Natural killer cell (primary cell): ENCODE data around the gene COL20A1. TPM values are rescaled to one million over a fixed set of nuclear protein-coding genes. Genes with fewer than 3 reads are reported as not detected.
"Not testable (repeated sequence)": the region's sequence is repeated elsewhere in the genome, so short reads cannot be mapped to it uniquely, and the experiment has no call there.

Source experiments
- ATAC-seq, 3 donors: fragments of 150-1000 bp in 2 of 3; fragments of 200-7000 bp in 1 of 3; cut with Tn5 transposase; 1 replicate in 1 of 3; 2 replicates in 2 of 3; pipeline ENCODE4 v1.10.0; 2021; ENCODE audit warnings: mild to moderate bottlenecking in 2 of 3, moderate library complexity in 2 of 3
- DNase-seq, 2 donors: peaks; one replicate each; pipeline versions ENCODE4 v3.0.0 to v3.0.0-alpha.2; 2013 to 2021; ENCODE audit warnings: mixed read lengths in 1 of 2
- H3K27ac ChIP-seq: one replicate; pipeline ENCODE4 v1.5.1; 2013; ENCODE audit warnings: mild to moderate bottlenecking, low read length
- H3K27me3 ChIP-seq: one replicate; pipeline ENCODE4 v1.6.1; 2013; ENCODE audit warnings: low read length; ENCODE audit not compliant: control insufficient read depth, insufficient read depth
- H3K36me3 ChIP-seq: one replicate; pipeline ENCODE4 v1.6.1; 2013; ENCODE audit warnings: low read length; ENCODE audit not compliant: control insufficient read depth, insufficient read depth
- H3K4me1 ChIP-seq: one replicate; pipeline ENCODE4 v1.6.1; 2013; ENCODE audit warnings: low read length; ENCODE audit not compliant: control insufficient read depth, insufficient read depth
- H3K4me3 ChIP-seq: one replicate; pipeline ENCODE4 v1.5.1; 2013; ENCODE audit warnings: low read length
- H3K9me3 ChIP-seq: one replicate; pipeline ENCODE4 v1.6.1; 2013; ENCODE audit warnings: low read length; ENCODE audit not compliant: control insufficient read depth, insufficient read depth
- H3K27ac Mint-ChIP-seq, 2 donors: one replicate each; pipeline ENCODE4 v1.8.0; 2022; ENCODE audit warnings: mild to moderate bottlenecking in 2 of 2, mixed read lengths in 2 of 2, moderate library complexity in 1 of 2
- H3K27me3 Mint-ChIP-seq, 2 donors: one replicate each; pipeline ENCODE4 v1.8.0; 2022; ENCODE audit warnings: low read depth in 2 of 2, mixed read lengths in 2 of 2
- H3K36me3 Mint-ChIP-seq: one replicate; pipeline ENCODE4 v1.8.0; 2022; ENCODE audit warnings: mixed read lengths
- H3K4me1 Mint-ChIP-seq, 2 donors: one replicate each; pipeline ENCODE4 v1.8.0; 2022; ENCODE audit warnings: mixed read lengths in 2 of 2
- H3K4me3 Mint-ChIP-seq: one replicate; pipeline ENCODE4 v1.8.0; 2022; ENCODE audit warnings: mild to moderate bottlenecking, moderate library complexity, mixed read lengths
- H3K9me3 Mint-ChIP-seq, 2 donors: one replicate each; pipeline ENCODE4 v1.8.0; 2022; ENCODE audit warnings: mixed read lengths in 2 of 2
- CTCF ChIP-seq: fragments of 200-600 bp; IDR thresholded peaks from one replicate; pipeline ENCODE4 v1.8.0; 2022; ENCODE audit warnings: antibody characterized with exemption
- WGBS: methylation state at CpG from one replicate; pipeline ENCODE4 v1.1.7; 2013; ENCODE audit warnings: missing lambda C conversion rate; ENCODE audit not compliant: insufficient coverage; 5-methylcytosine and 5-hydroxymethylcytosine counted together
- intact Hi-C: fragments of 100-400 bp; cut with micrococcal nuclease; formaldehyde crosslinking; loops from one replicate; pipeline ENCODE4 v1.14.2; 2022
- total RNA-seq, 4 donors: library from RNA; stranded (reverse); fragments of 120-200 nt in 1 of 4; gene quantifications; one replicate each; pipeline versions ENCODE4 v1.2.3 to v1.2.4, GENCODE V29; 2013 to 2022

The COL20A1 gene
- total RNA-seq, 3 donors from 2014 or later (not counting 1 experiment from before 2014, with no cell fraction given), result 0.12 to 0.33 TPM; not detected in 1

- Histone ChIP-seq H3K27me3 (peaks cover 4% of the 10 kb centered on the region), H3K36me3 (no peaks in the 10 kb centered on the region), H3K4me3 (no peak overlapping the region), H3K27ac (no peak overlapping the region), H3K9me3 (no peaks in the 10 kb centered on the region), H3K4me1 (no peaks in the 10 kb centered on the region)
- H3K4me3 Mint-ChIP-seq, result no peak overlapping the region
- peaks cover 7 to 8% of the 10 kb centered on the region in 2 donors for H3K27me3 Mint-ChIP-seq
- H3K27ac Mint-ChIP-seq, result no peak overlapping the region
- H3K4me1 Mint-ChIP-seq, result no peaks in the 10 kb centered on the region
- ATAC-seq, result no peak
- WGBS, result 70% methylated on average over 12 of the region's 12 CpGs
- intact Hi-C loops, result no loop called here
- no peak for TF ChIP-seq CTCF
- H3K36me3 Mint-ChIP-seq, result no peaks in the 10 kb centered on the region
- no peak for DNase-seq
- H3K9me3 Mint-ChIP-seq, result no peaks in the 10 kb centered on the region
These were observed 85.6 kb downstream of the COL20A1 start for GRCh38 chr20:63378626-63379025.

GRCh38 chr20:63379296-63379695, 86.3 kb downstream of the COL20A1 start:
- H3K36me3 Mint-ChIP-seq, result no peaks in the 10 kb centered on the region
- Histone ChIP-seq H3K9me3 (no peaks in the 10 kb centered on the region), H3K4me1 (no peaks in the 10 kb centered on the region), H3K36me3 (no peaks in the 10 kb centered on the region), H3K27me3 (peaks cover 4% of the 10 kb centered on the region), H3K27ac (no peak overlapping the region), H3K4me3 (no peak overlapping the region)
- intact Hi-C loops, result no loop called here
- no peak overlapping the region for H3K4me3 Mint-ChIP-seq
- no peaks in the 10 kb centered on the region for H3K4me1 Mint-ChIP-seq
- TF ChIP-seq CTCF, result no peak
- ATAC-seq (no peak), DNase-seq (no peak)
- 88% methylated on average over 11 of the region's 11 CpGs for WGBS
- peaks cover 7 to 8% of the 10 kb centered on the region in 2 donors for H3K27me3 Mint-ChIP-seq
- no peak overlapping the region for H3K27ac Mint-ChIP-seq
- H3K9me3 Mint-ChIP-seq, result no peaks in the 10 kb centered on the region

- H3K27ac ChIP-seq, H3K27ac Mint-ChIP-seq, H3K9me3 ChIP-seq, H3K4me1 ChIP-seq, H3K4me3 Mint-ChIP-seq, ATAC-seq, H3K4me3 ChIP-seq, H3K27me3 ChIP-seq, H3K36me3 ChIP-seq, H3K36me3 Mint-ChIP-seq, H3K9me3 Mint-ChIP-seq, H3K4me1 Mint-ChIP-seq, DNase-seq, H3K27me3 Mint-ChIP-seq: not testable (repeated sequence)
- intact Hi-C loops, result loop anchor here (2.0 to 5.0 kb wide), 2 partner anchors 71 to 323 kb away; no protein-coding TSS in a partner anchor
- WGBS, result 87% methylated on average over 9 of the region's 9 CpGs
These were observed 86.9 kb downstream of the COL20A1 start for GRCh38 chr20:63379872-63380271.

DNA sequence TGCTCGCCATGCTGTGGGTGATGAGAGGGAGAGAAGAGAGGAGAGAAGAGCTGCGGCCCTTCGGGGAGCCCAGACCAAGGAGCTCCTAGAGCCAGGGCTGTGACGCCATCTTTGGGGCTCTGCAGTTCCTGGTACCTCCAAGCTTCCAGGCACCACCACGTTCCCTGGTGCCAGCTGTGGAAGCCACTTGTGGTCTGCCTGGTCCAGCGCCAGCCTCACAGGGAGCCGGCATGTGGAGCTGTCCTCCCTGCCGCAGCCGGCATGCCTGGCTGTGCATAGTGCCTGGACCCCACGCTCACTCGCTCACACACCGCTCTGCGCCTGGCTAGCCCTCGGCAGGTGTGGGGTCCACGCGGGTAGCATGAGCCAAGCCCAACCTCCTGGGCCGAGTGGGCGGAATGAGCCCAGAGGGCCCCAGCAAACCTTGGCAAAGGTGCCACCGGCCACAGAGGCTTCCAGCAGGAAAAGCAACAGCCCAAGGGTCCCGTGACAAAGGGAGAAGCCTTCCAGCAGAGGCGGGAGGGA, 87.4 kb downstream of the COL20A1 start:
- peaks cover 0 to 2% of the 10 kb centered on the region in 2 donors for H3K9me3 Mint-ChIP-seq
- peaks cover 7 to 9% of the 10 kb centered on the region in 2 donors for H3K27me3 Mint-ChIP-seq
- H3K4me3 Mint-ChIP-seq, result no peak overlapping the region
- 86% methylated on average over 21 of the region's 21 CpGs for WGBS
- H3K36me3 Mint-ChIP-seq, result peaks cover 2% of the 10 kb centered on the region
- ATAC-seq (no peak), DNase-seq (no peak)
- H3K27ac Mint-ChIP-seq, result no peak overlapping the region
- no peak overlapping the region for H3K4me3 ChIP-seq
- H3K27ac ChIP-seq, result no peak overlapping the region
- no peaks in the 10 kb centered on the region for H3K4me1 Mint-ChIP-seq
- intact Hi-C loops, result loop anchor here (2.0 to 5.0 kb wide), 2 partner anchors 72 to 323 kb away; no protein-coding TSS in a partner anchor
- H3K4me1 ChIP-seq, result no peaks in the 10 kb centered on the region
- TF ChIP-seq CTCF, result no peak
- peaks cover 4% of the 10 kb centered on the region for H3K27me3 ChIP-seq
- no peaks in the 10 kb centered on the region for H3K36me3 ChIP-seq
- H3K9me3 ChIP-seq, result no peaks in the 10 kb centered on the region
